ENCODE data around the gene SYT12.
"Not testable (repeated sequence)": the region's sequence is repeated elsewhere in the genome, so short reads cannot be mapped to it uniquely, and the experiment has no call there.

SYT12 gene

GRCh38 chr11:67022961-67023956, at the start of gene SYT12:
TSS of gene SYT12 (plus strand) at chr11:67023134. CDS start at chr11:67030145, 7,011 bp downstream.
- no peak for DNase-seq (ENCODE audit: low read depth)

GRCh38 chr11:66973956-66974580, 48.9 kb upstream of the SYT12 start:
- DNase-seq (ENCODE audit: low read depth) = no peak

- DNase-seq (ENCODE audit: low read depth) = no peak
Observed at GRCh38 chr11:66974724-66975404, 48.1 kb upstream of the SYT12 start, which contains the start of gene C11orf86. TSS of gene C11orf86 (plus strand) at chr11:66975304. CDS start at chr11:66975363, 59 bp downstream.

- no peak for DNase-seq (ENCODE audit: low read depth)
Observed at GRCh38 chr11:66975405-66976027, 47.4 kb upstream of the SYT12 start.

- no peak for DNase-seq (ENCODE audit: low read depth)
Observed at GRCh38 chr11:66976028-66976467, 46.9 kb upstream of the SYT12 start.

GRCh38 chr11:66976925-66977324, 46.0 kb upstream of the SYT12 start:
- no peak for DNase-seq (ENCODE audit: low read depth)

- DNase-seq (ENCODE audit: low read depth) = no peak
Observed at GRCh38 chr11:66978229-66978628, 44.7 kb upstream of the SYT12 start.

GRCh38 chr11:66978717-66979116, 44.2 kb upstream of the SYT12 start:
- no peak for DNase-seq (ENCODE audit: low read depth)

- no peak for DNase-seq (ENCODE audit: low read depth)
Observed at GRCh38 chr11:66979336-66979980, 43.5 kb upstream of the SYT12 start.

GRCh38 chr11:66981976-66982578, 40.9 kb upstream of the SYT12 start:
- DNase-seq (ENCODE audit: low read depth) = no peak

GRCh38 chr11:66983275-66983924, 39.5 kb upstream of the SYT12 start:
- no peak for DNase-seq (ENCODE audit: low read depth)

- DNase-seq (ENCODE audit: low read depth) = no peak
Observed at GRCh38 chr11:66985508-66986177, 37.3 kb upstream of the SYT12 start.

- DNase-seq (ENCODE audit: low read depth) = no peak
Observed at GRCh38 chr11:66986178-66986545, 36.8 kb upstream of the SYT12 start.

GRCh38 chr11:66987158-66987620, 35.7 kb upstream of the SYT12 start:
- DNase-seq (ENCODE audit: low read depth) = no peak

GRCh38 chr11:66987924-66988637, 34.9 kb upstream of the SYT12 start:
- DNase-seq (ENCODE audit: low read depth) = no peak

- DNase-seq (ENCODE audit: low read depth) = not testable (repeated sequence)
Observed at GRCh38 chr11:66988741-66989140, 34.2 kb upstream of the SYT12 start.

- DNase-seq (ENCODE audit: low read depth) = not testable (repeated sequence)
Observed at GRCh38 chr11:66989360-66989759, 33.6 kb upstream of the SYT12 start.

- no peak for DNase-seq (ENCODE audit: low read depth)
Observed at GRCh38 chr11:66992041-66992440, 30.9 kb upstream of the SYT12 start.

- DNase-seq (ENCODE audit: low read depth) = no peak
Observed at GRCh38 chr11:66996609-66997273, 26.2 kb upstream of the SYT12 start.

All from activated T-helper 1 cell treated with Interleukin-2 at 50 U/mL for 16 hours (primary cell).